HFFc6 (cell line): ENCODE data around the gene RBFOX1. TPM values are rescaled to one million over a fixed set of nuclear protein-coding genes. Genes with fewer than 3 reads are reported as not detected.

Experiments used
- DNase-seq: peaks from one replicate; pipeline ENCODE4 v3.0.0-alpha.2; 2018
- H3K27ac Mint-ChIP-seq: 2 replicates; pipeline ENCODE4 v1.8.0; 2020; ENCODE audit warnings: mild to moderate bottlenecking, mixed read lengths
- H3K27me3 Mint-ChIP-seq: 2 replicates; pipeline ENCODE4 v1.8.0; 2021; ENCODE audit warnings: mild to moderate bottlenecking, moderate library complexity, mixed read lengths; ENCODE audit not compliant: insufficient read depth
- H3K36me3 Mint-ChIP-seq: 2 replicates; pipeline ENCODE4 v1.8.0; 2021; ENCODE audit warnings: low read depth, mixed read lengths
- H3K4me1 Mint-ChIP-seq: 2 replicates; pipeline ENCODE4 v1.8.0; 2020; ENCODE audit warnings: low read depth, mixed read lengths
- H3K4me3 Mint-ChIP-seq: 2 replicates; pipeline ENCODE4 v1.8.0; 2020; ENCODE audit warnings: mild to moderate bottlenecking, moderate library complexity, mixed read lengths
- H3K9me3 Mint-ChIP-seq: 2 replicates; pipeline ENCODE4 v1.8.0; 2020; ENCODE audit warnings: mild to moderate bottlenecking, mixed read lengths
- total RNA-seq, 6 experiments: library from RNA; stranded (reverse); fragmentation: NEBNext Ultra II Directional; extraction: Animal tissue kit (Norgen Biotek cat#: 25700); gene quantifications; 2 replicates in 1 of 6; 3 replicates in 5 of 6; pipeline ENCODE4 v1.2.3, GENCODE V29; 2021
- TF ChIP-seq, protein P1 (sequence below): fragments of 200-600 bp; sonication (generic); IDR thresholded peaks from 2 replicates; pipeline ENCODE4 v1.5.0; 2021; ENCODE audit warnings: antibody characterized with exemption, mild to moderate bottlenecking

The RBFOX1 gene
- total RNA-seq, 6 experiments from 2014 or later = not detected

DNA sequence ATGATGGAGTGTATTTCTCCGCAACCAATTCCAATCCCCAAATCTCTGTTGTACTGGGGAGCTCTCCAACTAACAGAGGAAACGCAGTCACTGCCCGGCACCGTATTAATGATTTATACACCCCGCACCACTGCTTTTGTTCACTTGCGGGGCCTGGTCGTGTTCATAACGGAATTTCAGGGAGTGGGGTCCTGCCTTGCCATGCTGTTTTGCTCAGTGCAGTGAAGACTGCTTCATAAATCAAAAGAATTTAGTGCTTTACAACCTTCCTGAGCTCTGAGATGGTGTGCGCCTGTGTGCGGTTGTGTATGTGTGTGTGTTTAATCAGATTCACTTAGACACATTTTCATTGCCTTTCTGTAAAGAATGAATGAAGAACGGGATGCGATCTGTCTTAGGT is 18.5 kb upstream of the RBFOX1 start:
- TF ChIP-seq, protein P1, sequence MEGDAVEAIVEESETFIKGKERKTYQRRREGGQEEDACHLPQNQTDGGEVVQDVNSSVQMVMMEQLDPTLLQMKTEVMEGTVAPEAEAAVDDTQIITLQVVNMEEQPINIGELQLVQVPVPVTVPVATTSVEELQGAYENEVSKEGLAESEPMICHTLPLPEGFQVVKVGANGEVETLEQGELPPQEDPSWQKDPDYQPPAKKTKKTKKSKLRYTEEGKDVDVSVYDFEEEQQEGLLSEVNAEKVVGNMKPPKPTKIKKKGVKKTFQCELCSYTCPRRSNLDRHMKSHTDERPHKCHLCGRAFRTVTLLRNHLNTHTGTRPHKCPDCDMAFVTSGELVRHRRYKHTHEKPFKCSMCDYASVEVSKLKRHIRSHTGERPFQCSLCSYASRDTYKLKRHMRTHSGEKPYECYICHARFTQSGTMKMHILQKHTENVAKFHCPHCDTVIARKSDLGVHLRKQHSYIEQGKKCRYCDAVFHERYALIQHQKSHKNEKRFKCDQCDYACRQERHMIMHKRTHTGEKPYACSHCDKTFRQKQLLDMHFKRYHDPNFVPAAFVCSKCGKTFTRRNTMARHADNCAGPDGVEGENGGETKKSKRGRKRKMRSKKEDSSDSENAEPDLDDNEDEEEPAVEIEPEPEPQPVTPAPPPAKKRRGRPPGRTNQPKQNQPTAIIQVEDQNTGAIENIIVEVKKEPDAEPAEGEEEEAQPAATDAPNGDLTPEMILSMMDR = no peak
- Mint-ChIP-seq H3K27ac (no peak overlapping the region), H3K4me1 (no peaks in the 10 kb centered on the region), H3K36me3 (peaks cover 3% of the 10 kb centered on the region; the same call in 1 of the 2 replicates), H3K9me3 (peaks cover 25% of the 10 kb centered on the region), H3K4me3 (no peak overlapping the region), H3K27me3 (no peaks in the 10 kb centered on the region; the same call in 1 of the 2 replicates)
- DNase-seq = no peak

DNA sequence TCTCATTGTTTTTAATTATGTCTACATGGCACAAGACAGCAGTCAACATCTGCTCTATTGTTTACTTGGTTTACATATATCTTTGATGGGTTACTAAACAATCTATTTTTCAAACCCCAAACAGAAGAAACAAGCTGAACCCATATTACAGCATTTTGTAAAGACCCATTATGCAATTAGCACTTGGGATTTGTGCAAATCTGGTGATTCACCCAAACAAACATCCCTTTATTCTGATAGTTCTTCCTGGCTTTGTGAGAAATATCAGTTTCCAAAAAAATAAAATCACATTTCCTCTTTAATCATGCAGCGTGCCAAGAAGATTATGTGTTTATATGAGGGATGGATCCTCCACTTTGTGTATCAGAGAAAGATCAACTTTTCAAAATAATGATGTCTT is 16.8 kb upstream of the RBFOX1 start:
- TF ChIP-seq, protein P1 = no peak
- Mint-ChIP-seq H3K36me3 (peaks cover 6% of the 10 kb centered on the region; the same call in 1 of the 2 replicates), H3K9me3 (peaks cover 21% of the 10 kb centered on the region), H3K27ac (no peak overlapping the region), H3K4me3 (no peak overlapping the region), H3K27me3 (no peaks in the 10 kb centered on the region; the same call in 1 of the 2 replicates), H3K4me1 (no peaks in the 10 kb centered on the region)
- DNase-seq = no peak

DNA sequence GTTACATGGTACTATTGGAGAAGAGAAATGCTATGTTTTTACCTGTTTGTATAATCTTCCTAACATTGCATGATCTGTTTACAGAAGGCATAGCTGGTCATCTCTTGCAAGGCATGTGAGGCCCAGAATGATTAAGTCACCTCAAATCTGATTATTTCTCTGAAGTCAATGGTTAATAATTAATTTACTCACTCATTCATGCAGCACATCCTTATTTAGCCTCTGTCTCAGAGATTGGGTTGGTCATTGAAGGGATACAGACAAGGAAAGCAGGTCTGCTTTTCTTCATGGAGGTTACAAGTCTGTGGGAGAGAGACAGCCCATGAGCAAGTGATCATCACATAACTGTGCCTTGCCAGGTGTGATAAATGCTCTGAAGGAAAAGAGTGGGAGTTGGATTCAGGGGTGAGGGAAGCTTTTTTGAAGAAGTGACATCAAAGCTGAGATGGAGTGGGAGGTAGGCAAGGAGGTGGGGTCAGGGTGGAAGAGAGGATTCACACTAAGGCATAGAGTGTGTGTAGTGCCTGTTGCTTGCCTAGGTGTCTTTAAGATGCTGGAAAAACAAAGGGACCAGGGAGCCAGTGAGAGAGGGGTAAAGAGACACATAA is 16.3 kb upstream of the RBFOX1 start:
- Mint-ChIP-seq H3K4me1 (no peaks in the 10 kb centered on the region), H3K4me3 (no peak overlapping the region), H3K27ac (no peak overlapping the region), H3K27me3 (no peaks in the 10 kb centered on the region; the same call in 1 of the 2 replicates), H3K9me3 (peaks cover 17% of the 10 kb centered on the region), H3K36me3 (peaks cover 6% of the 10 kb centered on the region; the same call in 1 of the 2 replicates)
- DNase-seq = no peak
- TF ChIP-seq, protein P1 = no peak

DNA sequence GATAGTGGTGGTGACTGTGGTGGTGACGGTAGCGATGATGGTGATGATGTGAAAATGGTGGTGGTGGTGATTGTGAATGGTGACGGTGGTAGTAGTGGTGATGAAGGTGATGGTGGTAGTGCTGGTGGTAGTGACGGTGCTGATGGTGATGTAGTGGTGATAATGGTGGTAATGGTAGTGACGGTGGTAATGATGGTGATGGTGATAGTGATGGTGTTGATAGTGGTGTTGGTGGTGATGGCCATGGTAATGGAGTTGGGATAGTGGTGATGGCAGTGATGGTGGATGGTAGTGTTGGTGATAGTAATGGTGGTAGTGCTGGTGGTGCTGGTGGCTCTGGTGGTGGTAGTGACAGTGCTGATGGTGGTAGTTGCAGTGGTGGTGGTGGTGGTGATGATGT is 14.7 kb upstream of the RBFOX1 start:
- TF ChIP-seq, protein P1 = no peak
- DNase-seq = no peak
- Mint-ChIP-seq H3K4me3 (no peak overlapping the region), H3K9me3 (peaks cover 10% of the 10 kb centered on the region), H3K36me3 (peaks cover 6% of the 10 kb centered on the region; the same call in 1 of the 2 replicates), H3K27ac (no peak overlapping the region), H3K27me3 (no peaks in the 10 kb centered on the region; the same call in 1 of the 2 replicates), H3K4me1 (no peaks in the 10 kb centered on the region)

DNA sequence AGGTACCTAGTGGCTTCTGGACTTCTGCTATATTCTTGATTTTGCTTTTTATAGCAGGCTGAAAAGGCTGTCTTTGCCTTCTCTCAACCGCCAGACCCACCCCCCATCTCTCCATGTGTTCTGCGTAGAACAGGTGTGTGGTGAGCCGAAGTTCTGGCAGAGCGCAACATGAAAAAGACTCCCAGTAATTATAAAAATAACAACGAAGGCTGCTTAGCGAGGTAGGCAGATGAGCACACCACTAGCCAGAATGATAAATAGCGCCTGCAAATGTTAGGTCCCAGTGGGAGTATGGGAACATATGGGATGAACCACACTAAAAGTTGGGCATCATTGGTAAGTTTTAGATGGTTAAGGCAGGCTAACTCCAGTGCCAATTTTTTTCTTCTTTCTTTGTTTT is 14.0 kb upstream of the RBFOX1 start:
- Mint-ChIP-seq H3K27ac (no peak overlapping the region), H3K27me3 (no peaks in the 10 kb centered on the region), H3K4me3 (no peak overlapping the region), H3K9me3 (peaks cover 14% of the 10 kb centered on the region), H3K36me3 (peaks cover 6% of the 10 kb centered on the region; the same call in 1 of the 2 replicates), H3K4me1 (no peaks in the 10 kb centered on the region)
- no peak for DNase-seq
- TF ChIP-seq, protein P1 = no peak
